K562 (cell line): Measurements from ENCODE around the gene TPK1. TPM values are rescaled to one million over a fixed set of nuclear protein-coding genes. Genes with fewer than 3 reads are reported as not detected.

Experiments used
- ATF1 ChIP-seq, 2 experiments: fragments of 450-650 bp in 1 of 2; IDR thresholded peaks; 2 replicates each; pipeline ENCODE4 v1.6.1; 2016; ENCODE audit warnings: missing compliant biosample characterization in 1 of 2, missing genetic modification characterization in 1 of 2
- ATF7 ChIP-seq: fragments of 450-650 bp; IDR thresholded peaks from 2 replicates; pipeline ENCODE4 v1.7.1; 2014; ENCODE audit warnings: mild to moderate bottlenecking, moderate library complexity
- BCOR ChIP-seq: fragments of 450-650 bp; IDR thresholded peaks from 2 replicates; pipeline ENCODE4 v1.6.1; 2016
- ESRRA ChIP-seq: fragments of 450-650 bp; IDR thresholded peaks from 2 replicates; pipeline ENCODE4 v1.6.1; 2014; ENCODE audit warnings: low read depth, mild to moderate bottlenecking, moderate library complexity, borderline replicate concordance
- FOXJ3 ChIP-seq: sonication (generic); formaldehyde crosslinking; IDR thresholded peaks from 2 replicates; pipeline ENCODE4 v1.4.0; 2020; ENCODE audit warnings: mild to moderate bottlenecking, missing genetic modification reagents
- GABPB1 ChIP-seq: sonication (generic); formaldehyde crosslinking; IDR thresholded peaks from 2 replicates; pipeline ENCODE4 v1.8.0; 2022; ENCODE audit warnings: mild to moderate bottlenecking, missing genetic modification reagents
- HSF4 ChIP-seq: fragments of 250-450 bp; sonication (Bioruptor Pico); IDR thresholded peaks from 2 replicates; pipeline ENCODE4 v2.1.2; 2022; ENCODE audit warnings: mild to moderate bottlenecking, moderate library complexity, borderline replicate concordance
- KDM5B ChIP-seq: fragments of 200-600 bp; sonication (generic); IDR thresholded peaks from 2 replicates; pipeline ENCODE4 v1.6.1; 2012; ENCODE audit warnings: low read depth, mild to moderate bottlenecking, moderate library complexity, low read length, control low read depth, inconsistent platforms; ENCODE audit not compliant: insufficient replicate concordance
- KLF16 ChIP-seq: IDR thresholded peaks from 2 replicates; pipeline ENCODE4 v1.6.1; 2016; ENCODE audit warnings: antibody characterized with exemption
- KLF6 ChIP-seq: fragments of 250-450 bp; sonication (Bioruptor Pico); IDR thresholded peaks from 2 replicates; pipeline ENCODE4 v1.4.0; 2020; ENCODE audit warnings: mild to moderate bottlenecking, moderate library complexity, borderline replicate concordance
- LEF1 ChIP-seq: fragments of 450-650 bp; IDR thresholded peaks from 2 replicates; pipeline ENCODE4 v1.6.1; 2016; ENCODE audit warnings: mild to moderate bottlenecking
- MYBL2 ChIP-seq, 2 experiments: fragments of 450-650 bp in 1 of 2; sonication (generic) in 1 of 2; formaldehyde crosslinking in 1 of 2; IDR thresholded peaks; 2 replicates each; pipeline versions ENCODE4 v1.6.1 to v1.8.1; 2017 to 2022; ENCODE audit warnings: borderline replicate concordance in 1 of 2, inconsistent platforms in 1 of 2, low read depth in 1 of 2, mild to moderate bottlenecking in 1 of 2, missing genetic modification reagents in 1 of 2, moderate library complexity in 1 of 2
- MYNN ChIP-seq, 2 experiments: sonication (generic); formaldehyde crosslinking in 1 of 2; IDR thresholded peaks; 2 replicates each; pipeline versions ENCODE4 v1.5.0 to v1.6.1; 2016 to 2020; ENCODE audit warnings: antibody characterized with exemption in 1 of 2, missing genetic modification reagents in 1 of 2
- PPARD ChIP-seq: fragments of 250-450 bp; sonication (Bioruptor Pico); IDR thresholded peaks from 2 replicates; pipeline ENCODE4 v1.8.0; 2022; ENCODE audit warnings: inconsistent platforms, mild to moderate bottlenecking, moderate library complexity
- SAFB ChIP-seq: fragments of 200-400 bp; formaldehyde crosslinking; IDR thresholded peaks from 2 replicates; pipeline ENCODE4 v1.6.1; 2017; ENCODE audit warnings: low read depth, low read length, borderline replicate concordance
- SMAD3 ChIP-seq: fragments of 450-650 bp; formaldehyde crosslinking; conservative IDR thresholded peaks from 2 replicates; pipeline ENCODE4 v1.4.0; 2020; ENCODE audit warnings: mild to moderate bottlenecking
- SMARCE1 ChIP-seq: fragments of 450-650 bp; IDR thresholded peaks from 2 replicates; pipeline ENCODE4 v1.7.1; 2016; ENCODE audit warnings: mild to moderate bottlenecking
- TAF9B ChIP-seq: fragments of 450-650 bp; IDR thresholded peaks from 2 replicates; pipeline ENCODE4 v1.6.1; 2018; ENCODE audit warnings: mild to moderate bottlenecking; ENCODE audit not compliant: partially characterized antibody
- TEAD1 ChIP-seq, 2 experiments: fragments of 450-650 bp in 1 of 2; sonication (generic) in 1 of 2; formaldehyde crosslinking; IDR thresholded peaks; 2 replicates each; pipeline versions ENCODE4 v1.4.0 to v1.8.0; 2020 to 2022; ENCODE audit warnings: mild to moderate bottlenecking in 2 of 2, missing genetic modification reagents in 1 of 2
- ZNF174 ChIP-seq: fragments of 250-450 bp; sonication (Bioruptor Pico); IDR thresholded peaks from 2 replicates; pipeline ENCODE4 v1.4.0; 2020; ENCODE audit warnings: mild to moderate bottlenecking
- ZNF263 ChIP-seq: sonication (generic); formaldehyde crosslinking; IDR thresholded peaks from 2 replicates; pipeline ENCODE4 v1.8.0; 2022; ENCODE audit warnings: mild to moderate bottlenecking, missing genetic modification reagents, borderline replicate concordance
- ZNF77 ChIP-seq: fragments of 250-450 bp; sonication (Bioruptor Pico); IDR thresholded peaks from 2 replicates; pipeline ENCODE4 v1.5.0; 2020
- polyA plus RNA-seq, 8 experiments: library from polyadenylated mRNA; depleted of rRNA in 4 of 8; stranded (reverse) in 5 of 8; unstranded in 3 of 8; fragments of >200 nt; fragmentation: Nextera tagmentation in 2 of 8; fragmentation: Illumina TruSeq in 1 of 8; extraction: Ambion mirVana in 2 of 8; extraction: Trizol in 1 of 8; gene quantifications; 2 replicates each; pipeline versions ENCODE4 v1.2.1 to v1.2.3, GENCODE V29; 2011 to 2014; ENCODE audit warnings: inconsistent platforms in 1 of 8, missing spikeins in 1 of 8
- total RNA-seq, 7 experiments: library from RNA; depleted of rRNA in 6 of 7; stranded (reverse); fragments of >200 nt in 6 of 7; fragmentation: Illumina TruSeq in 2 of 7; extraction: Trizol in 2 of 7; gene quantifications; 2 replicates each; pipeline versions ENCODE4 v1.2.1 to v1.2.3, GENCODE V29; 2011 to 2021; ENCODE audit warnings: low replicate concordance in 1 of 7
- TF ChIP-seq, protein P1 (sequence below): fragments of 450-650 bp; conservative IDR thresholded peaks from 2 replicates; pipeline ENCODE4 v1.6.1; 2016; ENCODE audit warnings: missing genetic modification characterization, low read depth, mild to moderate bottlenecking, control low read depth, missing compliant biosample characterization
- TF ChIP-seq, protein P2 (sequence below): fragments of 450-650 bp; formaldehyde crosslinking; IDR thresholded peaks from 2 replicates; pipeline ENCODE4 v1.4.0; 2022; ENCODE audit warnings: mild to moderate bottlenecking, moderate library complexity
- TF ChIP-seq, protein P3 (sequence below): fragments of 250-450 bp; sonication (Bioruptor Pico); IDR thresholded peaks from 2 replicates; pipeline ENCODE4 v1.9.0; 2021; ENCODE audit warnings: mild to moderate bottlenecking, inconsistent platforms

Gene TPK1
- total and polyA plus RNA-seq, 9 of the 15 experiments (the other 6 are each of a cell fraction or from before 2014, with no cell fraction given), result 5.1 to 16.2 (median 9.2) TPM

GRCh38 chr7:144862612-144863319, 26.9 kb upstream of the TPK1 start (continued):
- TF ChIP-seq ZNF174 (CRISPR knock-in tag) (no peak), TEAD1 (CRISPR knock-in tag; IDR thresholded peaks at IDR 0.05) (0 out of 4 replicates have a peak, but pooled peaks of 1 of the 2 experiments have one; percentile 19), BCOR (no peak), SMAD3 (0 out of 2 replicates have a peak, but pooled peaks have one; percentile 44), MYNN (IDR thresholded peaks at IDR 0.05) (no peak), MYNN (CRISPR knock-in tag; IDR thresholded peaks at IDR 0.05) (no peak), ZNF263 (CRISPR knock-in tag) (no peak), FOXJ3 (CRISPR knock-in tag) (no peak), ZNF77 (CRISPR knock-in tag) (no peak), PPARD (CRISPR knock-in tag) (no peak), SAFB (no peak), SMARCE1 (peak; percentile 38; the same call in 1 of the 2 replicates), ATF7 (peak; percentile 91), HSF4 (no peak), KDM5B (no peak), LEF1 (peak; percentile 24; the same call in 1 of the 2 replicates), MYBL2 (IDR thresholded peaks at IDR 0.05; ENCODE audit: low read depth) (no peak), MYBL2 (CRISPR knock-in tag; IDR thresholded peaks at IDR 0.05; ENCODE audit: borderline replicate concordance) (no peak), GABPB1 (CRISPR knock-in tag) (no peak), KLF16 (no peak), KLF6 (0 out of 2 replicates have a peak, but pooled peaks have one; percentile 49), ATF1 (CRISPR knock-in tag; IDR thresholded peaks at IDR 0.05) (no peak), ATF1 (tag; IDR thresholded peaks at IDR 0.05) (peak; percentile 44), TAF9B (no peak), ESRRA (0 out of 2 replicates have a peak, but pooled peaks have one; percentile 27)
- TF ChIP-seq, protein P1, sequence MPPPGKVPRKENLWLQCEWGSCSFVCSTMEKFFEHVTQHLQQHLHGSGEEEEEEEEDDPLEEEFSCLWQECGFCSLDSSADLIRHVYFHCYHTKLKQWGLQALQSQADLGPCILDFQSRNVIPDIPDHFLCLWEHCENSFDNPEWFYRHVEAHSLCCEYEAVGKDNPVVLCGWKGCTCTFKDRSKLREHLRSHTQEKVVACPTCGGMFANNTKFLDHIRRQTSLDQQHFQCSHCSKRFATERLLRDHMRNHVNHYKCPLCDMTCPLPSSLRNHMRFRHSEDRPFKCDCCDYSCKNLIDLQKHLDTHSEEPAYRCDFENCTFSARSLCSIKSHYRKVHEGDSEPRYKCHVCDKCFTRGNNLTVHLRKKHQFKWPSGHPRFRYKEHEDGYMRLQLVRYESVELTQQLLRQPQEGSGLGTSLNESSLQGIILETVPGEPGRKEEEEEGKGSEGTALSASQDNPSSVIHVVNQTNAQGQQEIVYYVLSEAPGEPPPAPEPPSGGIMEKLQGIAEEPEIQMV (tag), result no peak
- TF ChIP-seq, protein P2, sequence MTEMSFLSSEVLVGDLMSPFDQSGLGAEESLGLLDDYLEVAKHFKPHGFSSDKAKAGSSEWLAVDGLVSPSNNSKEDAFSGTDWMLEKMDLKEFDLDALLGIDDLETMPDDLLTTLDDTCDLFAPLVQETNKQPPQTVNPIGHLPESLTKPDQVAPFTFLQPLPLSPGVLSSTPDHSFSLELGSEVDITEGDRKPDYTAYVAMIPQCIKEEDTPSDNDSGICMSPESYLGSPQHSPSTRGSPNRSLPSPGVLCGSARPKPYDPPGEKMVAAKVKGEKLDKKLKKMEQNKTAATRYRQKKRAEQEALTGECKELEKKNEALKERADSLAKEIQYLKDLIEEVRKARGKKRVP (CRISPR knock-in tag), result peak; percentile 97
- TF ChIP-seq, protein P3, sequence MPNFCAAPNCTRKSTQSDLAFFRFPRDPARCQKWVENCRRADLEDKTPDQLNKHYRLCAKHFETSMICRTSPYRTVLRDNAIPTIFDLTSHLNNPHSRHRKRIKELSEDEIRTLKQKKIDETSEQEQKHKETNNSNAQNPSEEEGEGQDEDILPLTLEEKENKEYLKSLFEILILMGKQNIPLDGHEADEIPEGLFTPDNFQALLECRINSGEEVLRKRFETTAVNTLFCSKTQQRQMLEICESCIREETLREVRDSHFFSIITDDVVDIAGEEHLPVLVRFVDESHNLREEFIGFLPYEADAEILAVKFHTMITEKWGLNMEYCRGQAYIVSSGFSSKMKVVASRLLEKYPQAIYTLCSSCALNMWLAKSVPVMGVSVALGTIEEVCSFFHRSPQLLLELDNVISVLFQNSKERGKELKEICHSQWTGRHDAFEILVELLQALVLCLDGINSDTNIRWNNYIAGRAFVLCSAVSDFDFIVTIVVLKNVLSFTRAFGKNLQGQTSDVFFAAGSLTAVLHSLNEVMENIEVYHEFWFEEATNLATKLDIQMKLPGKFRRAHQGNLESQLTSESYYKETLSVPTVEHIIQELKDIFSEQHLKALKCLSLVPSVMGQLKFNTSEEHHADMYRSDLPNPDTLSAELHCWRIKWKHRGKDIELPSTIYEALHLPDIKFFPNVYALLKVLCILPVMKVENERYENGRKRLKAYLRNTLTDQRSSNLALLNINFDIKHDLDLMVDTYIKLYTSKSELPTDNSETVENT, result no peak
